Esophagus squamous epithelium (tissue), 5 donors: Measurements from ENCODE around the gene SLC22A16. TPM values are rescaled to one million over a fixed set of nuclear protein-coding genes. Genes with fewer than 3 reads are reported as not detected.
"Not testable (repeated sequence)": the region's sequence is repeated elsewhere in the genome, so short reads cannot be mapped to it uniquely, and the experiment has no call there.

Experiments used
- DNase-seq: peaks from one replicate; lab custom pipeline; 2025; lab: John Stamatoyannopoulos, UW
- H3K27ac ChIP-seq, 4 donors: fragments of 200-600 bp; sonication (generic); one replicate each; pipeline ENCODE4 v1.5.1; 2016 to 2019; ENCODE audit warnings: mild to moderate bottlenecking in 1 of 4
- H3K27me3 ChIP-seq, 4 donors: fragments of 200-600 bp; sonication (generic); 1 replicate in 3 of 4; 2 replicates in 1 of 4; pipeline versions ENCODE4 v1.5.1 to v1.6.0; 2017 to 2021; ENCODE audit warnings: antibody characterized with exemption in 1 of 4
- H3K36me3 ChIP-seq, 3 donors: fragments of 200-600 bp; sonication (generic); one replicate each; pipeline ENCODE4 v1.5.1; 2016 to 2019
- H3K4me1 ChIP-seq, 3 donors: fragments of 200-600 bp; sonication (generic); one replicate each; pipeline ENCODE4 v1.5.1; 2017 to 2019
- H3K4me3 ChIP-seq, 4 donors: fragments of 200-600 bp; sonication (generic); 1 replicate in 3 of 4; 2 replicates in 1 of 4; pipeline ENCODE4 v1.5.1; 2016 to 2019; ENCODE audit warnings: mild to moderate bottlenecking in 2 of 4, moderate library complexity in 1 of 4
- H3K9me3 ChIP-seq, 3 donors: fragments of 200-600 bp; sonication (generic); one replicate each; pipeline ENCODE4 v1.5.1; 2016 to 2019
- CTCF ChIP-seq, 6 experiments: fragments of 450-650 bp in 4 of 6; fragments of 200-600 bp in 2 of 6; sonication (generic) in 2 of 6; IDR thresholded peaks; one replicate each; pipeline ENCODE4 v1.5.1; 2016 to 2019; ENCODE audit warnings: antibody characterized with exemption in 6 of 6, mild to moderate bottlenecking in 4 of 6, moderate library complexity in 4 of 6
- POLR2A ChIP-seq, 4 donors: fragments of 450-650 bp; IDR thresholded peaks; one replicate each; pipeline ENCODE4 v1.6.1; 2017; ENCODE audit warnings: antibody characterized with exemption in 4 of 4, mild to moderate bottlenecking in 4 of 4, moderate library complexity in 3 of 4
- WGBS, 2 donors: methylation state at CpG; one replicate each; pipeline ENCODE4 v1.1.5; 2018; 5-methylcytosine and 5-hydroxymethylcytosine counted together
- intact Hi-C: fragments of 100-400 bp; cut with DNase I; formaldehyde crosslinking; loops from one replicate; pipeline ENCODE4 v1.15.0; 2022
- total RNA-seq, 4 donors: library from RNA; depleted of rRNA; stranded (reverse); fragments of >200 nt; gene quantifications; one replicate each; pipeline ENCODE4 v1.1.0, GENCODE V29; 2016
- donor health status: DM: yes; HTN: yes; CAD: no.

Gene SLC22A16
- total RNA-seq, 4 donors from 2014 or later = 0.38 TPM; not detected in 3

GRCh38 chr6:110457567-110458175, 18.7 kb downstream of the SLC22A16 start:
- H3K36me3 ChIP-seq, H3K27ac ChIP-seq, DNase-seq, H3K4me1 ChIP-seq, H3K27me3 ChIP-seq, H3K4me3 ChIP-seq, intact Hi-C loops: not testable (repeated sequence)
- peaks cover 0 to 16% (median 16%) of the 10 kb centered on the region in 3 donors for H3K9me3 ChIP-seq
- TF ChIP-seq CTCF (IDR thresholded peaks at IDR 0.05) = peak in 4 of 6 experiments; percentile 18 to 51 (median 22)
- 59 to 84% methylated on average over 8 of the region's 8 CpGs for WGBS, 2 donors

GRCh38 chr6:110456694-110457093, 19.7 kb downstream of the SLC22A16 start:
- no peaks in the 10 kb centered on the region for H3K4me1 ChIP-seq
- intact Hi-C loops = no loop called here
- no peak for TF ChIP-seq CTCF (IDR thresholded peaks at IDR 0.05)
- no peak for TF ChIP-seq POLR2A (IDR thresholded peaks at IDR 0.05)
- H3K27ac ChIP-seq = no peak overlapping the region
- DNase-seq = no peak
- 54 to 59% methylated on average over 3 of the region's 3 CpGs for WGBS, 2 donors
- peaks cover 0 to 4% (median 0%) of the 10 kb centered on the region in 4 donors for H3K27me3 ChIP-seq
- H3K4me3 ChIP-seq = no peak overlapping the region
- H3K36me3 ChIP-seq = no peaks in the 10 kb centered on the region
- H3K9me3 ChIP-seq = peaks cover 0 to 8% (median 6%) of the 10 kb centered on the region in 3 donors

- Histone ChIP-seq H3K27ac (no peak overlapping the region), H3K4me3 (no peak overlapping the region), H3K4me1 (no peaks in the 10 kb centered on the region), H3K27me3 (peaks cover 0 to 5% (median 0%) of the 10 kb centered on the region in 4 donors), H3K9me3 (no peaks in the 10 kb centered on the region), H3K36me3 (no peaks in the 10 kb centered on the region)
- WGBS, 2 donors = 71 to 79% methylated on average over 4 of the region's 4 CpGs
- TF ChIP-seq POLR2A (IDR thresholded peaks at IDR 0.05) (no peak), CTCF (IDR thresholded peaks at IDR 0.05) (no peak)
- DNase-seq = no peak
- intact Hi-C loops = no loop called here
Measured at GRCh38 chr6:110449541-110449895, 26.9 kb downstream of the SLC22A16 start.

- H3K36me3 ChIP-seq = no peaks in the 10 kb centered on the region
Measured at GRCh38 chr6:110448846-110449540, 27.4 kb downstream of the SLC22A16 start.

More at GRCh38 chr6:110448846-110449540, 27.4 kb downstream of the SLC22A16 start:
- H3K27me3 ChIP-seq = peaks cover 0 to 5% (median 0%) of the 10 kb centered on the region in 4 donors
- TF ChIP-seq POLR2A (IDR thresholded peaks at IDR 0.05) (no peak), CTCF (IDR thresholded peaks at IDR 0.05) (no peak)
- no peak overlapping the region for H3K27ac ChIP-seq
- WGBS, 2 donors = 40 to 43% methylated on average over 4 of the region's 4 CpGs
- no peaks in the 10 kb centered on the region for H3K9me3 ChIP-seq
- intact Hi-C loops = no loop called here
- H3K4me3 ChIP-seq = no peak overlapping the region
- DNase-seq = no peak
- no peaks in the 10 kb centered on the region for H3K4me1 ChIP-seq
